A549 (cell line): Measurements from ENCODE around the gene OR5P2. TPM values are rescaled to one million over a fixed set of nuclear protein-coding genes. Genes with fewer than 3 reads are reported as not detected.

ENCODE experiments used
- ATAC-seq, 2 experiments: fragments of 200-7000 bp in 1 of 2; fragments of >200 bp in 1 of 2; cut with Nextera tagmentation in 1 of 2; cut with Tn5 transposase in 1 of 2; 3 replicates each; pipeline versions ENCODE4 v1.8.0 to v1.9.1; 2018 to 2020; ENCODE audit warnings: mild to moderate bottlenecking in 1 of 2, moderate library complexity in 1 of 2
- CTCF ChIA-PET: fragments of 300-600 bp; sonication (Branson Sonifier 250); formaldehyde crosslinking; extraction: SDS; loops from one replicate; lab custom pipeline; 2021; ENCODE audit warnings: antibody characterized with exemption, inconsistent platforms; lab: Yijun Ruan, JAX
- POLR2A ChIA-PET: fragments of 350-600 bp; formaldehyde crosslinking; extraction: SDS; loops from one replicate; lab custom pipeline; 2021; ENCODE audit warnings: antibody characterized with exemption, inconsistent platforms; lab: Yijun Ruan, JAX
- DNase-seq, 2 experiments: peaks; one replicate each; pipeline versions ENCODE4 v3.0.0 to v3.0.0-alpha.2; 2011 to 2016; ENCODE audit warnings: low read depth in 1 of 2, low spot score in 1 of 2
- FAIRE-seq: peaks from 2 replicates; lab custom pipeline; 2011; peaks lifted over from hg19 to GRCh38; lab: Jason Lieb, UNC
- H3K27ac ChIP-seq, 2 experiments: fragments of >200 bp; sonication (Bioruptor Twin); formaldehyde crosslinking; 3 replicates each; pipeline ENCODE4 v1.5.1; 2016 to 2017
- H3K4me1 ChIP-seq: fragments of >200 bp; sonication (Bioruptor Twin); formaldehyde crosslinking; 3 replicates; pipeline ENCODE4 v1.6.1; 2016
- H3K4me2 ChIP-seq: fragments of >200 bp; sonication (Bioruptor Twin); formaldehyde crosslinking; 3 replicates; pipeline ENCODE4 v1.6.1; 2016
- H3K4me3 ChIP-seq: fragments of >200 bp; sonication (Bioruptor Twin); formaldehyde crosslinking; 3 replicates; pipeline ENCODE4 v1.5.1; 2016
- H3K9me3 ChIP-seq: fragments of >200 bp; sonication (Bioruptor Twin); formaldehyde crosslinking; 3 replicates; pipeline ENCODE4 v1.6.1; 2016
- CBX8 ChIP-seq: fragments of 200-600 bp; sonication (generic); IDR thresholded peaks from 2 replicates; pipeline ENCODE4 v1.6.1; 2016
- CEBPB ChIP-seq, 2 experiments: fragments of >200 bp in 1 of 2; sonication (Bioruptor Twin) in 1 of 2; formaldehyde crosslinking in 1 of 2; IDR thresholded peaks; 2 replicates each; pipeline ENCODE4 v1.6.1; 2012 to 2016
- CHD2 ChIP-seq: fragments of 150-350 bp; IDR thresholded peaks from 2 replicates; pipeline ENCODE4 v1.6.1; 2014; ENCODE audit warnings: low read length; ENCODE audit not compliant: partially characterized antibody
- ESRRA ChIP-seq: fragments of 150-350 bp; IDR thresholded peaks from 2 replicates; pipeline ENCODE4 v1.6.1; 2014; ENCODE audit warnings: mild to moderate bottlenecking, low read length, borderline replicate concordance
- FOSL2 ChIP-seq, 2 experiments: fragments of 450-650 bp in 1 of 2; fragments of >200 bp in 1 of 2; sonication (Bioruptor Twin) in 1 of 2; formaldehyde crosslinking; IDR thresholded peaks; 2 replicates each; pipeline versions ENCODE4 v1.5.0 to v1.6.1; 2016 to 2020; ENCODE audit warnings: mild to moderate bottlenecking in 1 of 2, moderate library complexity in 1 of 2
- FOXS1 ChIP-seq: fragments of 250-450 bp; sonication (Bioruptor Pico); IDR thresholded peaks from 2 replicates; pipeline ENCODE4 v1.5.0; 2020; ENCODE audit warnings: mild to moderate bottlenecking, moderate library complexity
- HEYL ChIP-seq: fragments of 250-450 bp; sonication (Bioruptor Pico); IDR thresholded peaks from 2 replicates; pipeline ENCODE4 v1.8.0; 2021; ENCODE audit warnings: mild to moderate bottlenecking, moderate library complexity
- JUNB ChIP-seq: fragments of >200 bp; sonication (Bioruptor Twin); formaldehyde crosslinking; IDR thresholded peaks from 2 replicates; pipeline ENCODE4 v1.6.1; 2016
- KDM1A ChIP-seq: fragments of 200-600 bp; sonication (generic); IDR thresholded peaks from 2 replicates; pipeline ENCODE4 v1.6.1; 2016; ENCODE audit warnings: low read depth, mild to moderate bottlenecking
- MAZ ChIP-seq: fragments of 150-350 bp; IDR thresholded peaks from 2 replicates; pipeline ENCODE4 v1.6.1; 2014; ENCODE audit warnings: antibody characterized with exemption, low read depth, low read length, borderline replicate concordance
- MYC ChIP-seq: IDR thresholded peaks from 2 replicates; pipeline ENCODE4 v1.6.1; 2012; ENCODE audit warnings: mild to moderate bottlenecking, inconsistent platforms, low read length, improper control_type of control experiment, borderline replicate concordance
- NPAS2 ChIP-seq: fragments of 250-450 bp; sonication (Bioruptor Pico); IDR thresholded peaks from 2 replicates; pipeline ENCODE4 v1.8.0; 2022; ENCODE audit warnings: mild to moderate bottlenecking, moderate library complexity, borderline replicate concordance
- PHF8 ChIP-seq: fragments of 200-600 bp; sonication (generic); IDR thresholded peaks from 2 replicates; pipeline ENCODE4 v1.6.1; 2016; ENCODE audit warnings: low read depth, mild to moderate bottlenecking, antibody characterized with exemption, moderate library complexity, borderline replicate concordance
- POLR2A ChIP-seq: IDR thresholded peaks from 2 replicates; pipeline ENCODE4 v1.6.1; 2012; ENCODE audit warnings: mild to moderate bottlenecking, low read length
- POLR2AphosphoS2 ChIP-seq: conservative IDR thresholded peaks from 2 replicates; pipeline ENCODE4 v1.6.1; 2012; ENCODE audit warnings: low read length, improper control_type of control experiment, inconsistent platforms
- RARB ChIP-seq: fragments of 250-450 bp; sonication (Bioruptor Pico); IDR thresholded peaks from 2 replicates; pipeline ENCODE4 v1.8.0; 2021; ENCODE audit warnings: mild to moderate bottlenecking, moderate library complexity
- SREBF2 ChIP-seq: fragments of 450-650 bp; IDR thresholded peaks from 2 replicates; pipeline ENCODE4 v1.6.1; 2014; ENCODE audit warnings: mild to moderate bottlenecking, moderate library complexity
- ZSCAN20 ChIP-seq: fragments of 250-450 bp; sonication (Bioruptor Pico); IDR thresholded peaks from 2 replicates; pipeline ENCODE4 v1.8.0; 2022; ENCODE audit warnings: mild to moderate bottlenecking, moderate library complexity
- WGBS: methylation state at CpG from one replicate; pipeline ENCODE4 v1.1.6; 2017; ENCODE audit errors: missing lambda C conversion rate; 5-methylcytosine and 5-hydroxymethylcytosine counted together
- polyA plus RNA-seq, 4 experiments: library from polyadenylated mRNA; depleted of rRNA in 3 of 4; stranded (reverse); fragments of >200 nt; fragmentation: RNase III in 1 of 4; extraction: RNeasy Plus Mini Kit Qiagen cat#74134 plus additional on column Dnase treatment in 1 of 4; gene quantifications; 2 replicates in 3 of 4; 3 replicates in 1 of 4; pipeline ENCODE4 v1.2.3, GENCODE V29; 2011 to 2017
- TF ChIP-seq, protein P1 (sequence below): fragments of >200 bp; sonication (Bioruptor Twin); formaldehyde crosslinking; IDR thresholded peaks from 3 replicates; pipeline ENCODE4 v1.6.1; 2016
- TF ChIP-seq, protein P2 (sequence below): IDR thresholded peaks from 2 replicates; pipeline ENCODE4 v1.6.1; 2012
- TF ChIP-seq, protein P3 (sequence below): fragments of 250-450 bp; sonication (Bioruptor Pico); IDR thresholded peaks from 2 replicates; pipeline ENCODE4 v1.5.0; 2020; ENCODE audit warnings: low read depth, mild to moderate bottlenecking, moderate library complexity

The OR5P2 gene
- polyA plus RNA-seq, 2 of the 4 experiments (the other 2 are of a cell fraction) = not detected

- POLR2A ChIA-PET = no interaction called here
- ATAC-seq (no peak), FAIRE-seq (no peak), DNase-seq (no peak)
- CTCF ChIA-PET = no interaction called here
- Histone ChIP-seq H3K9me3 (no peaks in the 10 kb centered on the region), H3K27ac (no peak overlapping the region), H3K4me1 (no peaks in the 10 kb centered on the region), H3K4me2 (no peak overlapping the region), H3K4me3 (no peak overlapping the region)
- 3% methylated on average over 2 of the region's 2 CpGs for WGBS
- TF ChIP-seq FOXS1 (CRISPR knock-in tag) = no peak
- TF ChIP-seq JUNB = no peak
- no peak for TF ChIP-seq RARB (CRISPR knock-in tag)
- no peak for TF ChIP-seq KDM1A
- TF ChIP-seq, protein P1, sequence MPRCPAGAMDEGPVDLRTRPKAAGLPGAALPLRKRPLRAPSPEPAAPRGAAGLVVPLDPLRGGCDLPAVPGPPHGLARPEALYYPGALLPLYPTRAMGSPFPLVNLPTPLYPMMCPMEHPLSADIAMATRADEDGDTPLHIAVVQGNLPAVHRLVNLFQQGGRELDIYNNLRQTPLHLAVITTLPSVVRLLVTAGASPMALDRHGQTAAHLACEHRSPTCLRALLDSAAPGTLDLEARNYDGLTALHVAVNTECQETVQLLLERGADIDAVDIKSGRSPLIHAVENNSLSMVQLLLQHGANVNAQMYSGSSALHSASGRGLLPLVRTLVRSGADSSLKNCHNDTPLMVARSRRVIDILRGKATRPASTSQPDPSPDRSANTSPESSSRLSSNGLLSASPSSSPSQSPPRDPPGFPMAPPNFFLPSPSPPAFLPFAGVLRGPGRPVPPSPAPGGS = no peak
- no peak for TF ChIP-seq HEYL
- no peak for TF ChIP-seq NPAS2
- TF ChIP-seq, protein P2, sequence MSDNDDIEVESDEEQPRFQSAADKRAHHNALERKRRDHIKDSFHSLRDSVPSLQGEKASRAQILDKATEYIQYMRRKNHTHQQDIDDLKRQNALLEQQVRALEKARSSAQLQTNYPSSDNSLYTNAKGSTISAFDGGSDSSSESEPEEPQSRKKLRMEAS = no peak
- TF ChIP-seq POLR2A = no peak
- no peak for TF ChIP-seq CHD2
- no peak for TF ChIP-seq MAZ
These were observed 37.7 kb downstream of the OR5P2 start for GRCh38 chr11:7759010-7759409.

GRCh38 chr11:7749456-7749855 lies 47.3 kb downstream of the OR5P2 start:
- H3K4me2 ChIP-seq = no peak overlapping the region
- no peak overlapping the region for H3K27ac ChIP-seq
- CTCF ChIA-PET = interaction anchor here (0.6 kb wide), 1 partner anchor 27 kb away, joined by 3 read pairs; no protein-coding TSS in a partner anchor
- no peak for TF ChIP-seq PHF8
- TF ChIP-seq ZSCAN20 = no peak
- TF ChIP-seq ESRRA = no peak
- no peak for TF ChIP-seq CBX8
- TF ChIP-seq, protein P3, sequence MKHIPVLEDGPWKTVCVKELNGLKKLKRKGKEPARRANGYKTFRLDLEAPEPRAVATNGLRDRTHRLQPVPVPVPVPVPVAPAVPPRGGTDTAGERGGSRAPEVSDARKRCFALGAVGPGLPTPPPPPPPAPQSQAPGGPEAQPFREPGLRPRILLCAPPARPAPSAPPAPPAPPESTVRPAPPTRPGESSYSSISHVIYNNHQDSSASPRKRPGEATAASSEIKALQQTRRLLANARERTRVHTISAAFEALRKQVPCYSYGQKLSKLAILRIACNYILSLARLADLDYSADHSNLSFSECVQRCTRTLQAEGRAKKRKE (CRISPR knock-in tag) = no peak
- no peak for TF ChIP-seq MYC
- TF ChIP-seq POLR2AphosphoS2 = no peak
- TF ChIP-seq POLR2A = no peak
- no peak for TF ChIP-seq SREBF2
- no peak for TF ChIP-seq CEBPB (IDR thresholded peaks at IDR 0.05)
- TF ChIP-seq, protein P1 = no peak
- no peak for TF ChIP-seq FOSL2 (IDR thresholded peaks at IDR 0.05)
- no peak for TF ChIP-seq FOSL2 (CRISPR knock-in tag; IDR thresholded peaks at IDR 0.05)
- ATAC-seq (no peak), DNase-seq (no peak), FAIRE-seq (no peak)
- no peaks in the 10 kb centered on the region for H3K4me1 ChIP-seq
- WGBS = 24% methylated on average over 2 of the region's 2 CpGs
- POLR2A ChIA-PET = no interaction called here
- no peak overlapping the region for H3K4me3 ChIP-seq
- H3K9me3 ChIP-seq = no peaks in the 10 kb centered on the region

Other genes starting within 250 kb of the OR5P2 start
- gene CYB5R2, start 123.4 kb downstream of the OR5P2 start, polyA plus RNA-seq (2011; rRNA removed) = 6.1 and 6.3 TPM in 2 replicates
- 2.3 to 2.9 TPM (median 2.4 TPM) in 3 replicates for gene CYB5R2, start 123.4 kb downstream of the OR5P2 start, polyA plus RNA-seq (2017; fragmentation: RNase III; extraction: RNeasy Plus Mini Kit Qiagen cat#74134 plus additional on column Dnase treatment)
- gene OVCH2, start 90.5 kb downstream of the OR5P2 start, polyA plus RNA-seq (2011; rRNA removed) = not detected in 2 replicates
- gene OVCH2, start 90.5 kb downstream of the OR5P2 start, polyA plus RNA-seq (2017; fragmentation: RNase III; extraction: RNeasy Plus Mini Kit Qiagen cat#74134 plus additional on column Dnase treatment) = not detected in 3 replicates
- gene OR5P3, start 33.9 kb upstream of the OR5P2 start, polyA plus RNA-seq (2011; rRNA removed) = not detected in 2 replicates
- gene OR5P3, start 33.9 kb upstream of the OR5P2 start, polyA plus RNA-seq (2017; fragmentation: RNase III; extraction: RNeasy Plus Mini Kit Qiagen cat#74134 plus additional on column Dnase treatment) = not detected in 3 replicates
- gene OR10A6, start 134.3 kb upstream of the OR5P2 start, polyA plus RNA-seq (2011; rRNA removed) = not detected in 2 replicates
- gene OR10A6, start 134.3 kb upstream of the OR5P2 start, polyA plus RNA-seq (2017; fragmentation: RNase III; extraction: RNeasy Plus Mini Kit Qiagen cat#74134 plus additional on column Dnase treatment) = not detected in 3 replicates
- not detected in 2 replicates for gene OR10A3, start 144.8 kb upstream of the OR5P2 start, polyA plus RNA-seq (2011; rRNA removed)
- gene OR10A3, start 144.8 kb upstream of the OR5P2 start, polyA plus RNA-seq (2017; fragmentation: RNase III; extraction: RNeasy Plus Mini Kit Qiagen cat#74134 plus additional on column Dnase treatment) = not detected in 3 replicates
- gene NLRP10, start 168.5 kb upstream of the OR5P2 start, polyA plus RNA-seq (2011; rRNA removed) = not detected in 2 replicates
- gene NLRP10, start 168.5 kb upstream of the OR5P2 start, polyA plus RNA-seq (2017; fragmentation: RNase III; extraction: RNeasy Plus Mini Kit Qiagen cat#74134 plus additional on column Dnase treatment) = not detected in 3 replicates
- gene EIF3F, start 190.4 kb upstream of the OR5P2 start, polyA plus RNA-seq (2011; rRNA removed) = 119 and 191 TPM in 2 replicates
- 274 to 293 TPM (median 278 TPM) in 3 replicates for gene EIF3F, start 190.4 kb upstream of the OR5P2 start, polyA plus RNA-seq (2017; fragmentation: RNase III; extraction: RNeasy Plus Mini Kit Qiagen cat#74134 plus additional on column Dnase treatment)